ENCODE data around the gene RFX4. TPM values are rescaled to one million over a fixed set of nuclear protein-coding genes. Genes with fewer than 3 reads are reported as not detected.
"Not testable (repeated sequence)": the region's sequence is repeated elsewhere in the genome, so short reads cannot be mapped to it uniquely, and the experiment has no call there.

Gene RFX4
- total and polyA plus RNA-seq, 12 donors = 0.08 TPM; not detected in 11

DNA sequence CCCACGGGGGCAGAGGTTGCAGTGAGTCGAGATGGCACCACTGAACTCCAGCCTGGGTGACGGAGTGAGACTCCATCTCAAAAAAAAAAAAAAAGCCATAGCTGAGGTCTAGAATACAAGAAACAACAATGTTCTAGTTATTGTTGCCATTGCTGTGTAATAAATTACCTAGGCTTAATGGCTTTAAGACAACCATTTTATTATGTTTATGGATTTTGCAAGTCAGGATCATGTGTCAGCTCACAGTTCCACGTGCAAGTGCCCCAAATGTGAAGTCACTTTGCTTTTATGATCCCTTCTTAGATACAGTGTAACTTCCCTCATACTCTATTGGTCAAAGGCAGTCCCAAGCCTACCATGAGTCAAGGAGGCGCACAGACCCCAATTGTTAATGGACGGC is 142.1 kb downstream of the RFX4 start:
- DNase-seq = no peak
- TF ChIP-seq, protein P1, sequence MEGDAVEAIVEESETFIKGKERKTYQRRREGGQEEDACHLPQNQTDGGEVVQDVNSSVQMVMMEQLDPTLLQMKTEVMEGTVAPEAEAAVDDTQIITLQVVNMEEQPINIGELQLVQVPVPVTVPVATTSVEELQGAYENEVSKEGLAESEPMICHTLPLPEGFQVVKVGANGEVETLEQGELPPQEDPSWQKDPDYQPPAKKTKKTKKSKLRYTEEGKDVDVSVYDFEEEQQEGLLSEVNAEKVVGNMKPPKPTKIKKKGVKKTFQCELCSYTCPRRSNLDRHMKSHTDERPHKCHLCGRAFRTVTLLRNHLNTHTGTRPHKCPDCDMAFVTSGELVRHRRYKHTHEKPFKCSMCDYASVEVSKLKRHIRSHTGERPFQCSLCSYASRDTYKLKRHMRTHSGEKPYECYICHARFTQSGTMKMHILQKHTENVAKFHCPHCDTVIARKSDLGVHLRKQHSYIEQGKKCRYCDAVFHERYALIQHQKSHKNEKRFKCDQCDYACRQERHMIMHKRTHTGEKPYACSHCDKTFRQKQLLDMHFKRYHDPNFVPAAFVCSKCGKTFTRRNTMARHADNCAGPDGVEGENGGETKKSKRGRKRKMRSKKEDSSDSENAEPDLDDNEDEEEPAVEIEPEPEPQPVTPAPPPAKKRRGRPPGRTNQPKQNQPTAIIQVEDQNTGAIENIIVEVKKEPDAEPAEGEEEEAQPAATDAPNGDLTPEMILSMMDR (IDR thresholded peaks at IDR 0.05) = no peak
- TF ChIP-seq POLR2A (IDR thresholded peaks at IDR 0.05) = no peak
- Histone ChIP-seq H3K4me1 (replicated peaks in 1 of 2) (no peaks in the 10 kb centered on the region), H3K36me3 (replicated peaks in 1 of 2) (no peaks in the 10 kb centered on the region), H3K27ac (no peak overlapping the region), H3K27me3 (no peaks in the 10 kb centered on the region), H3K4me3 (no peak overlapping the region), H3K9me3 (replicated peaks in 1 of 3) (no peaks in the 10 kb centered on the region)
- 87 to 94% (median 92%) methylated on average over 6 of the region's 6 CpGs for WGBS, 4 donors
- intact Hi-C loops (cut with DNase I) = no loop called here

GRCh38 chr12:106726603-106727202 is 143.9 kb downstream of the RFX4 start:
- intact Hi-C loops (cut with DNase I); H3K27ac ChIP-seq; H3K4me1 ChIP-seq (replicated peaks in 1 of 2); H3K27me3 ChIP-seq; H3K4me3 ChIP-seq; H3K36me3 ChIP-seq (replicated peaks in 1 of 2); H3K9me3 ChIP-seq (replicated peaks in 1 of 3): not testable (repeated sequence)
- 72 to 78% (median 77%) methylated on average over 5 of the region's 5 CpGs for WGBS, 4 donors
- peak in 1 of 7 donors; percentile 10 for DNase-seq

GRCh38 chr12:106729611-106730010 is 146.8 kb downstream of the RFX4 start:
- Histone ChIP-seq H3K36me3 (replicated peaks in 1 of 2) (no peaks in the 10 kb centered on the region), H3K27ac (no peak overlapping the region), H3K27me3 (no peaks in the 10 kb centered on the region), H3K9me3 (replicated peaks in 1 of 3) (no peaks in the 10 kb centered on the region), H3K4me3 (no peak overlapping the region), H3K4me1 (replicated peaks in 1 of 2) (no peaks in the 10 kb centered on the region)
- intact Hi-C loops (cut with DNase I) = no loop called here
- TF ChIP-seq, protein P1 (IDR thresholded peaks at IDR 0.05) = no peak
- no peak for TF ChIP-seq POLR2A (IDR thresholded peaks at IDR 0.05)
- DNase-seq = no peak
- WGBS, 4 donors = 95 to 100% (median 99%) methylated on average over 1 of the region's 1 CpG

- WGBS, 4 donors = 92 to 96% (median 95%) methylated on average over 5 of the region's 5 CpGs
- intact Hi-C loops (cut with DNase I) = no loop called here
Measured at GRCh38 chr12:106732890-106733289, 150.1 kb downstream of the RFX4 start.

More at GRCh38 chr12:106732890-106733289, 150.1 kb downstream of the RFX4 start:
- no peak overlapping the region for H3K27ac ChIP-seq
- no peaks in the 10 kb centered on the region for H3K4me1 ChIP-seq (replicated peaks in 1 of 2)
- no peak for DNase-seq
- no peaks in the 10 kb centered on the region for H3K9me3 ChIP-seq (replicated peaks in 1 of 3)
- H3K4me3 ChIP-seq = no peak overlapping the region
- TF ChIP-seq POLR2A (IDR thresholded peaks at IDR 0.05) = no peak
- TF ChIP-seq, protein P1 (IDR thresholded peaks at IDR 0.05) = no peak
- no peaks in the 10 kb centered on the region for H3K27me3 ChIP-seq
- H3K36me3 ChIP-seq (replicated peaks in 1 of 2) = no peaks in the 10 kb centered on the region

All from adrenal gland (tissue), 12 donors.